GM23338 (cell line): ENCODE data around the gene MRPL22. TPM values are rescaled to one million over a fixed set of nuclear protein-coding genes. Genes with fewer than 3 reads are reported as not detected.

Source experiments
- ATAC-seq: fragments of 200-7000 bp; cut with Tn5 transposase; 3 replicates; pipeline ENCODE4 v1.9.1; 2020
- DNase-seq: peaks from one replicate; pipeline ENCODE4 v3.0.0-alpha.2; 2015; ENCODE audit warnings: low spot score
- H2AFZ ChIP-seq: fragments of 200-600 bp; sonication (generic); 2 replicates; pipeline ENCODE4 v1.8.0; 2016; ENCODE audit warnings: antibody characterized with exemption, mild to moderate bottlenecking, moderate library complexity
- H3F3A ChIP-seq: fragments of 200-600 bp; sonication (generic); replicated peaks from 2 replicates; pipeline ENCODE4 v1.8.0; 2017; ENCODE audit warnings: antibody characterized with exemption, mixed run types, low read depth
- H3K27ac ChIP-seq: fragments of 200-600 bp; sonication (generic); 2 replicates; pipeline ENCODE4 v1.6.1; 2016; ENCODE audit warnings: low read depth
- H3K27me3 ChIP-seq: fragments of 200-600 bp; sonication (generic); 2 replicates; pipeline ENCODE4 v1.8.0; 2016; ENCODE audit warnings: mild to moderate bottlenecking, mixed run types, moderate library complexity; ENCODE audit not compliant: insufficient read depth
- H3K36me3 ChIP-seq: fragments of 200-600 bp; sonication (generic); 2 replicates; pipeline ENCODE4 v1.8.0; 2016; ENCODE audit warnings: mild to moderate bottlenecking; ENCODE audit not compliant: insufficient read depth
- H3K4me1 ChIP-seq: fragments of 200-600 bp; sonication (generic); 2 replicates; pipeline ENCODE4 v1.8.0; 2016; ENCODE audit warnings: mild to moderate bottlenecking, moderate library complexity; ENCODE audit not compliant: insufficient read depth
- H3K4me2 ChIP-seq: fragments of 200-600 bp; sonication (generic); 2 replicates; pipeline ENCODE4 v1.7.1; 2017; ENCODE audit warnings: mixed run types
- H3K4me3 ChIP-seq: fragments of 200-600 bp; sonication (generic); 2 replicates; pipeline ENCODE4 v1.6.1; 2016; ENCODE audit warnings: mixed run types
- H3K79me2 ChIP-seq: fragments of 200-600 bp; sonication (generic); replicated peaks from 2 replicates; pipeline ENCODE4 v1.8.0; 2017; ENCODE audit warnings: mild to moderate bottlenecking; ENCODE audit not compliant: insufficient read depth
- H3K9me2 ChIP-seq: fragments of 200-600 bp; sonication (generic); 2 replicates; pipeline ENCODE4 v1.8.0; 2017; ENCODE audit not compliant: insufficient read depth
- H4K20me1 ChIP-seq: fragments of 200-600 bp; sonication (generic); replicated peaks from 2 replicates; pipeline ENCODE4 v1.8.0; 2017; ENCODE audit warnings: mild to moderate bottlenecking; ENCODE audit not compliant: insufficient read depth
- H3K27ac Mint-ChIP-seq: 2 replicates; pipeline ENCODE4 v1.8.0; 2020; ENCODE audit warnings: inconsistent platforms, mild to moderate bottlenecking, moderate library complexity, mixed read lengths
- H3K27me3 Mint-ChIP-seq: 3 replicates; pipeline ENCODE4 v1.8.0; 2022; ENCODE audit warnings: low read depth, mild to moderate bottlenecking, moderate library complexity, mixed read lengths, inconsistent platforms; ENCODE audit not compliant: insufficient read depth, poor library complexity
- H3K36me3 Mint-ChIP-seq: 3 replicates; pipeline ENCODE4 v1.8.0; 2021; ENCODE audit warnings: low read depth, mild to moderate bottlenecking, inconsistent platforms, moderate library complexity, mixed read lengths
- H3K4me1 Mint-ChIP-seq: 3 replicates; pipeline ENCODE4 v1.8.0; 2020; ENCODE audit warnings: mild to moderate bottlenecking, inconsistent platforms, mixed read lengths
- H3K4me3 Mint-ChIP-seq: 3 replicates; pipeline ENCODE4 v1.8.0; 2021; ENCODE audit warnings: moderate library complexity, mild to moderate bottlenecking, inconsistent platforms, mixed read lengths
- H3K9me3 Mint-ChIP-seq: 3 replicates; pipeline ENCODE4 v1.8.0; 2020; ENCODE audit warnings: moderate library complexity, mild to moderate bottlenecking, inconsistent platforms, mixed read lengths
- CTCF ChIP-seq, 2 experiments: fragments of 200-600 bp in 1 of 2; sonication (generic) in 1 of 2; conservative IDR thresholded peaks; 2 replicates each; pipeline versions ENCODE4 v1.5.1 to v1.6.1; 2016 to 2017; ENCODE audit warnings: antibody characterized with exemption in 2 of 2, low read depth in 2 of 2, mild to moderate bottlenecking in 2 of 2, moderate library complexity in 1 of 2
- EZH2phosphoT487 ChIP-seq: fragments of 200-600 bp; sonication (generic); IDR thresholded peaks from one replicate; pipeline ENCODE4 v1.8.1; 2018; ENCODE audit warnings: antibody characterized with exemption; ENCODE audit not compliant: unreplicated experiment
- JUNB ChIP-seq: IDR thresholded peaks from one replicate; pipeline ENCODE4 v1.6.1; 2016; ENCODE audit warnings: antibody characterized with exemption; ENCODE audit not compliant: unreplicated experiment
- NANOG ChIP-seq: IDR thresholded peaks from 2 replicates; pipeline ENCODE4 v1.6.1; 2016; ENCODE audit warnings: antibody characterized with exemption, borderline replicate concordance
- REST ChIP-seq: IDR thresholded peaks from one replicate; pipeline ENCODE4 v1.6.1; 2018; ENCODE audit warnings: antibody characterized with exemption; ENCODE audit not compliant: unreplicated experiment
- ZNF114 ChIP-seq: fragments of 250-450 bp; sonication (Bioruptor Pico); IDR thresholded peaks from 2 replicates; pipeline ENCODE4 v1.5.0; 2020; ENCODE audit warnings: mild to moderate bottlenecking, moderate library complexity
- polyA plus RNA-seq: library from polyadenylated mRNA; unstranded; fragments of >200 nt; fragmentation: Nextera tagmentation; extraction: Ambion mirVana; gene quantifications from 2 replicates; pipeline ENCODE4 v1.2.1, GENCODE V29; 2016
- total RNA-seq: library from RNA; depleted of rRNA; stranded (reverse); fragments of >200 nt; shearing (Covaris generic); gene quantifications from 2 replicates; pipeline ENCODE4 v1.2.3, GENCODE V29; 2014
- TF ChIP-seq, protein P1 (sequence below): fragments of 250-450 bp; sonication (Bioruptor Pico); IDR thresholded peaks from 2 replicates; pipeline ENCODE4 v1.5.0; 2020; ENCODE audit warnings: mild to moderate bottlenecking, moderate library complexity
- TF ChIP-seq, protein P2 (sequence below): IDR thresholded peaks from 2 replicates; pipeline ENCODE4 v1.6.1; 2016; ENCODE audit warnings: antibody characterized with exemption

The MRPL22 gene
- total and polyA plus RNA-seq, 2 experiments from 2014 or later = 32.1 to 256 TPM

- TF ChIP-seq, protein P1, sequence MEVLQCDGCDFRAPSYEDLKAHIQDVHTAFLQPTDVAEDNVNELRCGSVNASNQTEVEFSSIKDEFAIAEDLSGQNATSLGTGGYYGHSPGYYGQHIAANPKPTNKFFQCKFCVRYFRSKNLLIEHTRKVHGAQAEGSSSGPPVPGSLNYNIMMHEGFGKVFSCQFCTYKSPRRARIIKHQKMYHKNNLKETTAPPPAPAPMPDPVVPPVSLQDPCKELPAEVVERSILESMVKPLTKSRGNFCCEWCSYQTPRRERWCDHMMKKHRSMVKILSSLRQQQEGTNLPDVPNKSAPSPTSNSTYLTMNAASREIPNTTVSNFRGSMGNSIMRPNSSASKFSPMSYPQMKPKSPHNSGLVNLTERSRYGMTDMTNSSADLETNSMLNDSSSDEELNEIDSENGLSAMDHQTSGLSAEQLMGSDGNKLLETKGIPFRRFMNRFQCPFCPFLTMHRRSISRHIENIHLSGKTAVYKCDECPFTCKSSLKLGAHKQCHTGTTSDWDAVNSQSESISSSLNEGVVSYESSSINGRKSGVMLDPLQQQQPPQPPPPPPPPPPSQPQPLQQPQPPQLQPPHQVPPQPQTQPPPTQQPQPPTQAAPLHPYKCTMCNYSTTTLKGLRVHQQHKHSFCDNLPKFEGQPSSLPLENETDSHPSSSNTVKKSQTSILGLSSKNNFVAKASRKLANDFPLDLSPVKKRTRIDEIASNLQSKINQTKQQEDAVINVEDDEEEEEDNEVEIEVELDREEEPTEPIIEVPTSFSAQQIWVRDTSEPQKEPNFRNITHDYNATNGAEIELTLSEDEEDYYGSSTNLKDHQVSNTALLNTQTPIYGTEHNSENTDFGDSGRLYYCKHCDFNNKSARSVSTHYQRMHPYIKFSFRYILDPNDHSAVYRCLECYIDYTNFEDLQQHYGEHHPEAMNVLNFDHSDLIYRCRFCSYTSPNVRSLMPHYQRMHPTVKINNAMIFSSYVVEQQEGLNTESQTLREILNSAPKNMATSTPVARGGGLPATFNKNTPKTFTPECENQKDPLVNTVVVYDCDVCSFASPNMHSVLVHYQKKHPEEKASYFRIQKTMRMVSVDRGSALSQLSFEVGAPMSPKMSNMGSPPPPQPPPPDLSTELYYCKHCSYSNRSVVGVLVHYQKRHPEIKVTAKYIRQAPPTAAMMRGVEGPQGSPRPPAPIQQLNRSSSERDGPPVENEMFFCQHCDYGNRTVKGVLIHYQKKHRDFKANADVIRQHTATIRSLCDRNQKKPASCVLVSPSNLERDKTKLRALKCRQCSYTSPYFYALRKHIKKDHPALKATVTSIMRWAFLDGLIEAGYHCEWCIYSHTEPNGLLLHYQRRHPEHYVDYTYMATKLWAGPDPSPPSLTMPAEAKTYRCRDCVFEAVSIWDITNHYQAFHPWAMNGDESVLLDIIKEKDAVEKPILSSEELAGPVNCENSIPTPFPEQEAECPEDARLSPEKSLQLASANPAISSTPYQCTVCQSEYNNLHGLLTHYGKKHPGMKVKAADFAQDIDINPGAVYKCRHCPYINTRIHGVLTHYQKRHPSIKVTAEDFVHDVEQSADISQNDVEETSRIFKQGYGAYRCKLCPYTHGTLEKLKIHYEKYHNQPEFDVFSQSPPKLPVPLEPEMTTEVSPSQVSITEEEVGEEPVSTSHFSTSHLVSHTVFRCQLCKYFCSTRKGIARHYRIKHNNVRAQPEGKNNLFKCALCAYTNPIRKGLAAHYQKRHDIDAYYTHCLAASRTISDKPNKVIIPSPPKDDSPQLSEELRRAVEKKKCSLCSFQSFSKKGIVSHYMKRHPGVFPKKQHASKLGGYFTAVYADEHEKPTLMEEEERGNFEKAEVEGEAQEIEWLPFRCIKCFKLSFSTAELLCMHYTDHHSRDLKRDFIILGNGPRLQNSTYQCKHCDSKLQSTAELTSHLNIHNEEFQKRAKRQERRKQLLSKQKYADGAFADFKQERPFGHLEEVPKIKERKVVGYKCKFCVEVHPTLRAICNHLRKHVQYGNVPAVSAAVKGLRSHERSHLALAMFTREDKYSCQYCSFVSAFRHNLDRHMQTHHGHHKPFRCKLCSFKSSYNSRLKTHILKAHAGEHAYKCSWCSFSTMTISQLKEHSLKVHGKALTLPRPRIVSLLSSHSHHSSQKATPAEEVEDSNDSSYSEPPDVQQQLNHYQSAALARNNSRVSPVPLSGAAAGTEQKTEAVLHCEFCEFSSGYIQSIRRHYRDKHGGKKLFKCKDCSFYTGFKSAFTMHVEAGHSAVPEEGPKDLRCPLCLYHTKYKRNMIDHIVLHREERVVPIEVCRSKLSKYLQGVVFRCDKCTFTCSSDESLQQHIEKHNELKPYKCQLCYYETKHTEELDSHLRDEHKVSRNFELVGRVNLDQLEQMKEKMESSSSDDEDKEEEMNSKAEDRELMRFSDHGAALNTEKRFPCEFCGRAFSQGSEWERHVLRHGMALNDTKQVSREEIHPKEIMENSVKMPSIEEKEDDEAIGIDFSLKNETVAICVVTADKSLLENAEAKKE = no peak
- no peak for TF ChIP-seq REST
Measured at GRCh38 chr5:154956712-154957111, 15.8 kb downstream of the MRPL22 start (continued).

GRCh38 chr5:154962494-154962893 lies 21.6 kb downstream of the MRPL22 start:
- Mint-ChIP-seq H3K9me3 (no peaks in the 10 kb centered on the region), H3K36me3 (peaks cover 15% of the 10 kb centered on the region), H3K4me1 (no peaks in the 10 kb centered on the region), H3K27me3 (peaks cover 2% of the 10 kb centered on the region), H3K27ac (no peak overlapping the region), H3K4me3 (no peak overlapping the region)
- Histone ChIP-seq H3K27me3 (no peaks in the 10 kb centered on the region), H3K4me1 (no peaks in the 10 kb centered on the region), H4K20me1 (no peaks in the 10 kb centered on the region), H2AFZ (no peak overlapping the region), H3K79me2 (no peaks in the 10 kb centered on the region; the same call in 1 of the 2 replicates), H3K4me3 (no peak overlapping the region), H3K9me2 (no peaks in the 10 kb centered on the region), H3K36me3 (peaks cover 7% of the 10 kb centered on the region; the same call in 1 of the 2 replicates), H3F3A (no peaks in the 10 kb centered on the region), H3K4me2 (no peak overlapping the region), H3K27ac (no peak overlapping the region)
- DNase-seq (no peak), ATAC-seq (no peak)
- TF ChIP-seq, protein P2, sequence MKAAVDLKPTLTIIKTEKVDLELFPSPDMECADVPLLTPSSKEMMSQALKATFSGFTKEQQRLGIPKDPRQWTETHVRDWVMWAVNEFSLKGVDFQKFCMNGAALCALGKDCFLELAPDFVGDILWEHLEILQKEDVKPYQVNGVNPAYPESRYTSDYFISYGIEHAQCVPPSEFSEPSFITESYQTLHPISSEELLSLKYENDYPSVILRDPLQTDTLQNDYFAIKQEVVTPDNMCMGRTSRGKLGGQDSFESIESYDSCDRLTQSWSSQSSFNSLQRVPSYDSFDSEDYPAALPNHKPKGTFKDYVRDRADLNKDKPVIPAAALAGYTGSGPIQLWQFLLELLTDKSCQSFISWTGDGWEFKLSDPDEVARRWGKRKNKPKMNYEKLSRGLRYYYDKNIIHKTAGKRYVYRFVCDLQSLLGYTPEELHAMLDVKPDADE = no peak
- TF ChIP-seq ZNF114 (CRISPR knock-in tag) (no peak), JUNB (no peak), CTCF (conservative IDR thresholded peaks at IDR 0.05; ENCODE audit: low read depth in 2 of 2) (no peak), EZH2phosphoT487 (no peak), NANOG (no peak), REST (no peak)
